Hematopoietic multipotent progenitor cell (in vitro differentiated cells): ENCODE results near the gene SLC24A3. TPM values are rescaled to one million over a fixed set of nuclear protein-coding genes. Genes with fewer than 3 reads are reported as not detected.
A peak's percentile ranks its signal among the peaks of the same experiment; 100 is the strongest.

Experiments
- DNase-seq, 3 donors: peaks; one replicate each; pipeline ENCODE4 v3.0.0-alpha.2; 2011 to 2015; ENCODE audit warnings: low read depth in 2 of 3, low spot score in 2 of 3
- total RNA-seq: library from RNA; depleted of rRNA; stranded (reverse); fragments of >200 nt; gene quantifications from one replicate; pipeline ENCODE4 v1.2.3, GENCODE V29; 2012

Gene SLC24A3
- total RNA-seq, 1 donor = 1.9 TPM

GRCh38 chr20:19378058-19378457 lies 165.6 kb downstream of the SLC24A3 start:
- DNase-seq = no peak

- DNase-seq = no peak
Observed at GRCh38 chr20:19380211-19380610, 167.8 kb downstream of the SLC24A3 start.

GRCh38 chr20:19381947-19382346 lies 169.5 kb downstream of the SLC24A3 start:
- no peak for DNase-seq

GRCh38 chr20:19382386-19383340 lies 170.2 kb downstream of the SLC24A3 start:
- DNase-seq = peak in 2 of 3 donors; percentile 8 to 44

GRCh38 chr20:19384940-19385339 lies 172.5 kb downstream of the SLC24A3 start:
- no peak for DNase-seq

GRCh38 chr20:19387251-19387650 lies 174.8 kb downstream of the SLC24A3 start:
- DNase-seq = no peak

- peak in 2 of 3 donors; percentile 22 to 72 for DNase-seq
Observed at GRCh38 chr20:19392344-19393130, 180.1 kb downstream of the SLC24A3 start.

GRCh38 chr20:19396460-19397081 lies 184.1 kb downstream of the SLC24A3 start:
- DNase-seq = no peak

- DNase-seq = no peak
Observed at GRCh38 chr20:19397226-19397625, 184.8 kb downstream of the SLC24A3 start.

GRCh38 chr20:19397666-19398065 lies 185.2 kb downstream of the SLC24A3 start:
- DNase-seq = no peak

GRCh38 chr20:19401096-19401495 lies 188.7 kb downstream of the SLC24A3 start:
- DNase-seq = no peak

GRCh38 chr20:19403549-19403948 lies 191.1 kb downstream of the SLC24A3 start:
- no peak for DNase-seq

GRCh38 chr20:19404826-19405225 lies 192.4 kb downstream of the SLC24A3 start:
- DNase-seq = no peak

GRCh38 chr20:19405958-19406357 lies 193.5 kb downstream of the SLC24A3 start:
- DNase-seq = no peak

- DNase-seq = no peak
Observed at GRCh38 chr20:19406381-19406780, 193.9 kb downstream of the SLC24A3 start.

GRCh38 chr20:19407196-19407595 lies 194.8 kb downstream of the SLC24A3 start:
- DNase-seq = no peak

GRCh38 chr20:19407736-19408135 lies 195.3 kb downstream of the SLC24A3 start:
- no peak for DNase-seq

GRCh38 chr20:19408971-19409370 lies 196.5 kb downstream of the SLC24A3 start:
- DNase-seq = no peak

- DNase-seq = no peak
Observed at GRCh38 chr20:19411811-19412210, 199.4 kb downstream of the SLC24A3 start.

GRCh38 chr20:19412254-19412653 lies 199.8 kb downstream of the SLC24A3 start:
- no peak for DNase-seq

- DNase-seq = no peak
Observed at GRCh38 chr20:19414600-19414999, 202.2 kb downstream of the SLC24A3 start.
